Measurements from ENCODE around the gene CCT2.
"Not testable (repeated sequence)": the region's sequence is repeated elsewhere in the genome, so short reads cannot be mapped to it uniquely, and the experiment has no call there.

CCT2 gene

DNA sequence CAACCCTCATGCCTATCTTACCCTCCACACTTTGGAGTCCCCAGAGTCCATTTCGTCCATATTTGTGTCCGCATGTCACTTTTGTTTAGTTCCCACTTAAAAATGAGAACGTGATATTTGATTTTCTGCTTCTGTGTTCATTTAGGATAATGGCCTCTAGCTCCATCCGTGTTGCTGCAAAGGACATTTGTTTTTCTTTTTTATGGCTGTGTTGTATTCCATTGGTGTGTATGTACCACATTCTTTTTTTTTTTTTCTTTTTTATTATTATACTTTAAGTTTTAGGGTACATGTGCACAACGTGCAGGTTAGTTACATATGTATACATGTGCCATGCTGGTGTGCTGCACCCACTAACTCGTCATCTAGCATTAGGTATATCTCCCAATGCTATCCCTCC is 18.3 kb downstream of the CCT2 start:
- not testable (repeated sequence) for H3K4me1 ChIP-seq (ENCODE audit: insufficient read depth, low read length); H3K9me3 ChIP-seq (ENCODE audit: control insufficient read depth, insufficient read depth, low read length); H3K9ac ChIP-seq (ENCODE audit: low read depth, low read length)
- H3K36me3 ChIP-seq (ENCODE audit: insufficient read depth, low read length), result peaks cover 18% of the 10 kb centered on the region; the same call in 1 of the 2 replicates

DNA sequence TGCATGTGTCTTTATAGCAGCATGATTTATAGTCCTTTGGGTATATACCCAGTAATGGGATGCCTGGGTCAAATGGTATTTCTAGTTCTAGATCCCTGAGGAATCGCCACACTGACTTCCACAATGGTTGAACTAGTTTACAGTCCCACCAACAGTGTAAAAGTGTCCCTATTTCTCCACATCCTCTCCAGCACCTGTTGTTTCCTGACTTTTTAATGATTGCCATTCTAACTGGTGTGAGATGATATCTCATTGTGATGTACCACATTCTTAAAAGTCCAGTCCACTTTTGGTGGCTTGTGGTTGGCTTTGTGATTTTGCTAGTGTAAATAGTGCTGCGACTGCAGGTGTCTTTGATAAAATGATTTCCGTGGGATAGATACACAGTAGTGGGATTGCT is 19.0 kb downstream of the CCT2 start:
- not testable (repeated sequence) for H3K9ac ChIP-seq (ENCODE audit: low read depth, low read length); H3K9me3 ChIP-seq (ENCODE audit: control insufficient read depth, insufficient read depth, low read length); H3K4me1 ChIP-seq (ENCODE audit: insufficient read depth, low read length)
- H3K36me3 ChIP-seq (ENCODE audit: insufficient read depth, low read length), result peaks cover 12% of the 10 kb centered on the region; the same call in 1 of the 2 replicates

DNA sequence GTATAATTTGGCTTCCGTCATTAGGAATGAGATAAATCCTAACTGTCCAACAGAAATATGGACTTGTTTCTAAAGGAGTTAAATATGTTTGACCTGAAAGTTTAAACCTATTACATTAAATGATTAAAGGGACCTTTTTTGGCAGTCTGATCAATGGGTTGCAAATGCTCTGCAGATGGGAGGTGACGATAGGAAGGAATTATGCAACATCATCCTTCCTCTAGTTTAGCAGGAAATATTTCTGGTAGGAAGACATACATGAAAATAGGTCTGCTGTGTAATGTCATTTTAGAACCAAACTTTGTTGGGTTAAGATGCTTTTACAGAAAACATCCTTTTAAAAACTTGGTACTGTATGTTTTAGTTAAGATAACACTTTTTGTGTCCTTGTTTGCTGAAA is 22.9 kb downstream of the CCT2 start:
- no peak overlapping the region for H3K9ac ChIP-seq (ENCODE audit: low read depth, low read length)
- no peaks in the 10 kb centered on the region; the same call in 1 of the 2 replicates for H3K36me3 ChIP-seq (ENCODE audit: insufficient read depth, low read length)
- no peaks in the 10 kb centered on the region for H3K9me3 ChIP-seq (ENCODE audit: control insufficient read depth, insufficient read depth, low read length)
- H3K4me1 ChIP-seq (ENCODE audit: insufficient read depth, low read length), result no peaks in the 10 kb centered on the region

DNA sequence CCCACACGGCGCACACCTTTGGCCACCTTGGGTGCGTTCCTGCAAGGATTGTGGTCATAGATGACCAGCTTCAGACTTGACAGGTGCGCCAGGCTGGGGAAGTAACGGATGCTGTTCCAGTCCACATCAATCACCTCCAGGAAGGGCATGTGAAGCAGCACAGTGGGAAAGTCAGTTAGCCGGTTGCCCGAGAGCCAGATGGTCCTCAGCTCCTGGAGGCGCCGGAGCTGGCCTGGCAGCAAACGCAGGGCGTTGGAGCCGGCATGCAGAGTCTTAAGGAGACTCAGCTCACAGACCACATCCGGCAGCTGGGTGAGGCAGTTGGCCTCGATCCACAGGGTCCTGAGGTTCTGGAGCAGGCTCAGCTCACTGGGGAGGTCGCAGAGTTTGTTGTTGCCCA is 24.9 kb downstream of the CCT2 start:
- H3K4me1 ChIP-seq (ENCODE audit: insufficient read depth, low read length), result no peaks in the 10 kb centered on the region
- H3K9ac ChIP-seq (ENCODE audit: low read depth, low read length), result no peak overlapping the region
- H3K9me3 ChIP-seq (ENCODE audit: control insufficient read depth, insufficient read depth, low read length), result no peaks in the 10 kb centered on the region
- no peaks in the 10 kb centered on the region for H3K36me3 ChIP-seq (ENCODE audit: insufficient read depth, low read length)

DNA sequence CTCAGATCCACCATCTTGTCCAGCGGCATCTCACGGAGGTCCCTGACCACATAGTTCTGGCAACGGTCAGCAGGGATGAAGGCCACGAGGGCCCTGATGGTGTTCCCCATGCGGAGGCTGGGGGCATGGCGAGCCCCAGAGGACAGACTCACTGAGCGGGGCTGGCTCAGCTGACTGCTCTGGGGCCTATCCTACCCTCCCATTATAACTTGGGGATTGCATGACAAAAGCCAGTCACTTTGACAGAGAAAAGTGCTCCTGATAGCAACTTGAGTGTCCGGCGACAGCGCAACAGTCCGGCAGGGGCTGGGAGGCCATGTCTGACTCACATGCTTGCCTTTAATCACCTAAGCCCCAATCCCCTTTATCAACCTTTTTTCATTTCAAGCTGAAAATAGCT is 25.5 kb downstream of the CCT2 start, which contains the start of gene LRRC10:
Gene LRRC10 (minus strand): TSS at position 179 of the 400 bp plus-strand sequence. CDS start 69 bp downstream, at position 110.
- Histone ChIP-seq H3K4me1 (ENCODE audit: insufficient read depth, low read length) (no peaks in the 10 kb centered on the region), H3K9ac (ENCODE audit: low read depth, low read length) (no peak within 1 kb of the TSS), H3K9me3 (ENCODE audit: control insufficient read depth, insufficient read depth, low read length) (no peaks in the 10 kb centered on the region), H3K36me3 (ENCODE audit: insufficient read depth, low read length) (no peaks in the 10 kb centered on the region)

DNA sequence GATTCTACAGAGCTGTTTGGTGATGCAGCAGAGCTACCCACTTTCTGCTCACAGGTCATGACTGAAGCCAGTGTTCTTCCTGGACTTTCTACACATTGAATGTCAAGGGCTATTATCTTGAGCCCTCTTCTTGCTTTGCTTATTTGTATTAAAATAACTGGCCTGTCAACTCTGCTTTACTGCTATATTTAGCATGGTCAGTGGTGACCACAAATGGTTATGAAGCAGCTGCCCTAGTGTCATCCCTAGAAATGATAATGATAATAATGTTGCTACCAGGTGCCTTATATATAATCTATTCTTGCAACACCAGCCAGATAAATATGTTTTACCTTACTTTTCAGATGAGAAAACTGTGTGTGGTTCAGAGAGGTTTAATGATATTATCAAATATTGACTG is 28.1 kb downstream of the CCT2 start:
- no peak overlapping the region for H3K9ac ChIP-seq (ENCODE audit: low read depth, low read length)
- H3K9me3 ChIP-seq (ENCODE audit: control insufficient read depth, insufficient read depth, low read length), result no peaks in the 10 kb centered on the region
- no peaks in the 10 kb centered on the region for H3K4me1 ChIP-seq (ENCODE audit: insufficient read depth, low read length)
- H3K36me3 ChIP-seq (ENCODE audit: insufficient read depth, low read length), result no peaks in the 10 kb centered on the region

DNA sequence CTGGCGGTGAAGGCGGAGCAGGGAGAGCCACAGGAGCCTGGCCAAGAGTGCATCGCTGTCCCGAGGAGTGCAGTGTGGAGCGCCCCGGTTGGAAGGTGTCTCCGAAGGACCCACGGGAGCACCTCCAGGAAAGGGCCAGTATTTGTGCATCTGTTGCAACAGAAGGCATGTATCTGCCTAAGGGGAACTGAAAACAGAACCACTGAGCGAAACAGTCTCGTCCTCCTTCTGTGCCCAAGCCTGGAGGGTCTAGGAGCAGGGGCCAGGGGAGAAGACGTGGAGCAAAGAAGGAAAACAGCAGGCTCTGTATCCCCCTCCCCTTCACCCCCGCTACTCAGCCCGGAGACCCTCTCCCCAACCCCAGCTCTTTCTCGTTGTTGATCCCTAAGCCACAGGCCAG is 30.8 kb downstream of the CCT2 start:
- H3K9ac ChIP-seq (ENCODE audit: low read depth, low read length), result no peak overlapping the region
- H3K9me3 ChIP-seq (ENCODE audit: control insufficient read depth, insufficient read depth, low read length), result no peaks in the 10 kb centered on the region
- no peaks in the 10 kb centered on the region for H3K36me3 ChIP-seq (ENCODE audit: insufficient read depth, low read length)
- no peaks in the 10 kb centered on the region for H3K4me1 ChIP-seq (ENCODE audit: insufficient read depth, low read length)

DNA sequence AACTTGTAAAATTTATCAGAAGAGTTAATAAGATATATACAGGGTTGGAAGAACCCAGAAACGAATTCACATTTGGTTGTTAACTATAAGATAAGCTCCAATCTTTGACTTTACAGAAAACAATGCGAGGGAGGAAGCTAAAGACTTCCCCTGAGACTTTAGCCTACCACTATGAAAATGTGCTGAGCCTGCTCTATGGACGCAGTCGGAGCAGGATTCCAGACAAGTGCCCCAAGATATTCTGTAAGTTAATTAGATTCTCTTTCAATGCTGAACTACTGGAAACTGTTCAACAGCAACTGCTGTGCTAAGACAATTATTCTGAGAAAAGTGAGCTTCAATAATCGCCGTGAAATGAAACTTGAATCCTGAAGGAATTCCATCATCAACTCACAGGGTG is 33.8 kb downstream of the CCT2 start:
- Histone ChIP-seq H3K9ac (ENCODE audit: low read depth, low read length) (no peak overlapping the region), H3K4me1 (ENCODE audit: insufficient read depth, low read length) (no peaks in the 10 kb centered on the region), H3K36me3 (ENCODE audit: insufficient read depth, low read length) (no peaks in the 10 kb centered on the region), H3K9me3 (ENCODE audit: control insufficient read depth, insufficient read depth, low read length) (no peaks in the 10 kb centered on the region)

DNA sequence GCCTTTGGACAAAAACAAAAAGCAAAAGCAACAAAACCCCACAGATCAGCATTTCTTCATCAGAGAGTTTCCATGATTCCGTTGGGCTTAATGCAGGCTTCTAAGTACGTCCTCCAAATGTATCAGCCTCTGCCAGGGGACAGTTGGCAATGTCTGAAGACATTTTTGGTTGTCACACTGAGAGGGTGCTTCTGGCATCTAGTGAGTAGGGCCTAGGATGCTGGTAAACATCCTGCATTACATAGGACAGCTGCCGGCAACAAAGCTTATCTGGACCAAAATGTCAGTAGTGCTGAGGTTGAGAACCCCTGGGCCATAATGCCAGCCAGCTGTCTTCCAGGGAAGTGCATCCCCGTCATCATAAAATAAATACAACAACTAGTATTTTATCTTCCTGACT is 34.8 kb downstream of the CCT2 start:
- H3K36me3 ChIP-seq (ENCODE audit: insufficient read depth, low read length), result no peaks in the 10 kb centered on the region
- H3K9me3 ChIP-seq (ENCODE audit: control insufficient read depth, insufficient read depth, low read length), result no peaks in the 10 kb centered on the region
- no peaks in the 10 kb centered on the region for H3K4me1 ChIP-seq (ENCODE audit: insufficient read depth, low read length)
- no peak overlapping the region for H3K9ac ChIP-seq (ENCODE audit: low read depth, low read length)

DNA sequence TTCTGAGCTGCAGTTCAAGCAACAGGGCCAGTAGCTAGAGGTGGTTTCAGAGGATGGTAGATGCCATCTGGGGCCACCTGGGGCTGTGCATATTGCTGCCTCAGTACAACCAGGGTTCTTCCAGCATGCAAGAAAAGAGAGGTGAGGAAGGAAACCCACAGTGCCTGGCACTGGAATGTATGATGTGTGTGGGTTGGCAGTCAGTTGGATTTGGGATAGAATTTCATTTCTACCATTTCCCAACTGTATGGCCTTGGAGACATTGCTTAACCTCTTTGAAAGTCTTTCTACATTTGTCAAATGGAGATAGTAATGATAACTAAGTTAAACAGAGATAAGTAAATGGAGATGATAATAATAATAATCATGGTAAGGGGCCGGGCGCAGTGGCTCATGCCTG is 35.7 kb downstream of the CCT2 start:
- Histone ChIP-seq H3K9me3 (ENCODE audit: control insufficient read depth, insufficient read depth, low read length) (no peaks in the 10 kb centered on the region), H3K36me3 (ENCODE audit: insufficient read depth, low read length) (no peaks in the 10 kb centered on the region), H3K9ac (ENCODE audit: low read depth, low read length) (no peak overlapping the region), H3K4me1 (ENCODE audit: insufficient read depth, low read length) (no peaks in the 10 kb centered on the region)

DNA sequence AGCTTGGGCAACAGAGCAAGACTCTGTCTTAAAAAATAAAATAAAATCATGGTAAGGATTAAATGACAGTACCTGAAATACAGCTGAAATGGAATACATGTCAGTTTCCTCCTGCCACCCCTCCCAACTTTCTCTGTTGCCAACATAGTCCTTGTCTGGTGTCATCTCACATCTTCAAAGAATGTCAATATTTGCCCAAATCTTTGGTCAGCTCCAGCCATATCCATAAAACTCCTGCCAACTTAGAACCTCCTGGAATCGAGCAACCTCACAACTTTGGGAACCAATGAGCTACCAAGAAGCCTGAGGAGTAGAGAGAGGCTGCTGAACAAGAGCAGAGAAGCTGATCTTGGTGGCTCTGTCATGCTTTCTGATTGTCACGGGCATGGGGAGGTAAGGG is 36.3 kb downstream of the CCT2 start:
- Histone ChIP-seq H3K36me3 (ENCODE audit: insufficient read depth, low read length) (no peaks in the 10 kb centered on the region), H3K4me1 (ENCODE audit: insufficient read depth, low read length) (no peaks in the 10 kb centered on the region), H3K9me3 (ENCODE audit: control insufficient read depth, insufficient read depth, low read length) (no peaks in the 10 kb centered on the region), H3K9ac (ENCODE audit: low read depth, low read length) (no peak overlapping the region)

DNA sequence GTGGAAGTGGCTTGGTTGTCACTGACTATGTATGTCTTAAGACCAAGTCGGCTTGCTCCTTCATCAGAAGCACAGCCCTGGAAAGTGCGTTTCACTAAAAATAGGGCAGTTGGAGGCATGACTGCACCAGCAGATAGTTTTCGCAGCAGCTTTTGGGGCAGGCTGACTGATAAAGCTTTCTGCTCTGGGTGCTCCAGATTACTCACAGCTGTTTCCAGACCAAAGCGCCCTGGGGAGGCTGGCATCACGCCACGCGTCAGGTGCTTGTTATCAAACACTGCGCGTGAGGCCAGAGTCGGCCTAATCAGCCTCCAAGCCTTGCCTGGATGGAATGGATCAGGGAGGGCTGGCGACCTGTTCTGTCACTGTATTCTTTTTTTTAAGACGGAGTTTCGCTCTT is 38.7 kb downstream of the CCT2 start:
- no peaks in the 10 kb centered on the region for H3K36me3 ChIP-seq (ENCODE audit: insufficient read depth, low read length)
- no peaks in the 10 kb centered on the region for H3K9me3 ChIP-seq (ENCODE audit: control insufficient read depth, insufficient read depth, low read length)
- no peak overlapping the region for H3K9ac ChIP-seq (ENCODE audit: low read depth, low read length)
- H3K4me1 ChIP-seq (ENCODE audit: insufficient read depth, low read length), result no peaks in the 10 kb centered on the region

DNA sequence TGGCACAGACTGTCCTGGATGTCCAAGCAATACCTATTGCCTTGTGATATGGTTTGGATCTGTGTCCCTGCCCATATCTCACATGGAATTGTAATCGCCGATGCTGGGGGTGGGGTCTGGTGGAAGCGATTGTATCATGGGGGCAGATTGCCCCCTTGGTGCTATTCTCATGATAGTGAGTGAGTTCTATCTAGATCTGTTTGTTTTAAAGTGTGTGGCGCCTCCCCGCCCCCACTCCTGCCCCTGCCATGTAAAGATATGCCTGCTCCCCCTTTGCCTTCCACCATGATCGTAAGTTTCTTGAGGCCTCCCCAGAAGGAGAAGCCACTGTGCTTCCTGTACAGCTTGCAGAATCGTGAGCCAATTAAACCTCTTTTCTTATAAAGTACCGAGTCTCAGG is 42.2 kb downstream of the CCT2 start:
- no peak overlapping the region for H3K9ac ChIP-seq (ENCODE audit: low read depth, low read length)
- H3K36me3 ChIP-seq (ENCODE audit: insufficient read depth, low read length), result no peaks in the 10 kb centered on the region
- H3K4me1 ChIP-seq (ENCODE audit: insufficient read depth, low read length), result no peaks in the 10 kb centered on the region
- H3K9me3 ChIP-seq (ENCODE audit: control insufficient read depth, insufficient read depth, low read length), result no peaks in the 10 kb centered on the region

DNA sequence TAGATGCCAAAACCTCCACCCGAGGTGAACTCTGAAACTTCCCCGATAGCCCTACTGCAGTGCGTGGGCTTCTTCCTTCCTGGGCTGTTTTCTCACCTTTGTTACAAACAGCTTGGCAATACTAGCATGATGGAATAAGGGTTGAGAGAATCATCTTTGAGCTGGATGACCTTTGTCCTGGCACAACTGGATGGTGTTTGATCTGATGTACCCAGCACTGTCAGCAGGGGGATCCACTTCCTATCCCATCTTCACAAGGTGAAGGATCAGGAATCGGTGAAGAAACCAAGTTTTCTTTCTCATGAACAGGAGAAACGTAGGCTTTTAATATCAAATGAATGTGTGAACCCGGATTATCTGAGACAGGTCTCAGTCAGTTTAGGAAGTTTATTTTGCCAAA is 44.9 kb downstream of the CCT2 start:
- no peaks in the 10 kb centered on the region for H3K9me3 ChIP-seq (ENCODE audit: control insufficient read depth, insufficient read depth, low read length)
- no peaks in the 10 kb centered on the region for H3K36me3 ChIP-seq (ENCODE audit: insufficient read depth, low read length)
- H3K9ac ChIP-seq (ENCODE audit: low read depth, low read length), result no peak overlapping the region
- H3K4me1 ChIP-seq (ENCODE audit: insufficient read depth, low read length), result 0 out of 2 replicates have a peak, but pooled peaks cover 2% of the 10 kb centered on the region

DNA sequence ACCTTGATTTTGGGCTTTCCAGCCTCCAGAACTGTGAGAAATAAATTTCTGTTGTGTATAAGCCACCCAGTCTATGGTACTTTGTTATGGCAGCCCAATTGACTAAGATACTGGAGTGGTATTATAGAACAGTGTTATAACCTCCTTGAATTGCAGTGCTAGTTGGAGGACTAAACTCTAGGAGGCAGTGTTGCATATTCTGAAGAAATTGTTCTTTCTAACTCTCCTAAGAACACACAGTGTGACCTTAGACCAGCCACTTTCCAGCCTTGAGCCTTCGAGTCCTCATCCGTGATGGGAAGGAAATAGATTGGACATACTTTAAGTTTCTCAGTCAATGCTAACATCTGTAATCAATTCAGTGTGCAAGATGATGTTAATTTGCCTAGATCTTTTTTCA is 47.8 kb downstream of the CCT2 start:
- Histone ChIP-seq H3K36me3 (ENCODE audit: insufficient read depth, low read length) (no peaks in the 10 kb centered on the region), H3K4me1 (ENCODE audit: insufficient read depth, low read length) (0 out of 2 replicates have a peak, but pooled peaks cover 4% of the 10 kb centered on the region), H3K9me3 (ENCODE audit: control insufficient read depth, insufficient read depth, low read length) (no peaks in the 10 kb centered on the region), H3K9ac (ENCODE audit: low read depth, low read length) (no peak overlapping the region)

DNA sequence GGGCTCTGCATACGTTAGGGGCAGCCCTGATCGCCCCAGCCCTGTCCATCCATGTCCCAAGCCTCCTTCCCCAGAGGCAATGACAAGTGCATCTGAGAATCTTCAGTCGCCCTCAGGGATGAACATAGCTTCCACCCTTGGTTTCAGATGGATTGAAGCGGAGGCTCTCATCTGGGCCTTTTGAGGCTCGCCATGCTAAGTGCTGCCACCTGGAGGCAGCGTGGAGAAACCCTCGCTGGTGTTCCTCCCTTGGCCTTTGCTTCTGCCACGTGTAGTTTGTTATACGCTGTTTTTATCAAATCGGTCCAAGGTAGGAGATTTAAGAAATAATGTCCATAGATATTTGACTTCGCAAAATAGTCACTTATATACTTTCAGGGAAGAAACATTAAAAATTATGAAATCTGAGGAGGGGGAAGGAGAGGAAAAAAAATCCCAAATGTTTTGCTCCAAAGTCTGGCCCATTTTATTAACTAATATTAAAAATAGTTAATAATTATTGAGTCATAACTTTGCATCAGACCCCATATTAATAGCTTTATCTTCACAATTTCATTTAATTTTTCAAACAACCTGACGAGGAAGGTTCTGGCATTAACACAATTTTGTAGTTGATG is 54.2 kb downstream of the CCT2 start:
- no peak overlapping the region for H3K9ac ChIP-seq (ENCODE audit: low read depth, low read length)
- no peaks in the 10 kb centered on the region for H3K9me3 ChIP-seq (ENCODE audit: control insufficient read depth, insufficient read depth, low read length)
- H3K36me3 ChIP-seq (ENCODE audit: insufficient read depth, low read length), result no peaks in the 10 kb centered on the region
- H3K4me1 ChIP-seq (ENCODE audit: insufficient read depth, low read length), result 0 out of 2 replicates have a peak, but pooled peaks cover 4% of the 10 kb centered on the region
